HCT116 (cell line): ENCODE results near the gene PLCB3. TPM values are rescaled to one million over a fixed set of nuclear protein-coding genes. Genes with fewer than 3 reads are reported as not detected.

Experiments used
- ATAC-seq: fragments of 200-7000 bp; cut with Tn5 transposase; 2 replicates; pipeline ENCODE4 v1.9.1; 2020; ENCODE audit warnings: mild to moderate bottlenecking, moderate library complexity
- BruUV-seq: library from RNA; stranded (reverse); fragments of 400-500 nt; replicated peaks from 2 replicates; lab custom pipeline; 2021; lab: Mats Ljungman, UMichigan
- CTCF ChIA-PET: fragments of 300-600 bp; sonication (Branson Sonifier 250); formaldehyde crosslinking; loops from one replicate; lab custom pipeline; 2021; ENCODE audit warnings: antibody characterized with exemption; lab: Charles Lee
- POLR2A ChIA-PET: fragments of 300-600, 350-600 bp; sonication (Branson Sonifier 250); formaldehyde crosslinking; loops from one replicate; lab custom pipeline; 2021; ENCODE audit warnings: antibody characterized with exemption; lab: Charles Lee
- RAD21 ChIA-PET, 2 experiments: fragments of 300-600 bp; sonication (Branson Sonifier 250); formaldehyde crosslinking; loops; one replicate each; lab custom pipeline; 2023; ENCODE audit warnings: low total read pairs in 2 of 2; ENCODE audit not compliant: uncharacterized antibody in 2 of 2, unreplicated experiment in 2 of 2, low non-redundant PET in 1 of 2; lab: Charles Lee
- DNase-seq: peaks from one replicate; pipeline ENCODE4 v3.0.0-alpha.2; 2010; ENCODE audit warnings: low read depth, low spot score
- H2AFZ ChIP-seq: fragments of 200-600 bp; shearing (Covaris generic), sonication (generic); 2 replicates; pipeline ENCODE4 v1.6.1; 2017; ENCODE audit warnings: low read depth, mixed run types, mixed read lengths, antibody characterized with exemption, low read length; ENCODE audit not compliant: poor library complexity, severe bottlenecking
- H3K27ac ChIP-seq: 2 replicates; pipeline ENCODE4 v1.5.1; 2012; ENCODE audit warnings: low read depth, low read length
- H3K27me3 ChIP-seq: fragments of 200-600 bp; sonication (generic); 2 replicates; pipeline ENCODE4 v1.6.1; 2016; ENCODE audit warnings: mixed run types, low read length, mixed read lengths; ENCODE audit not compliant: insufficient read depth
- H3K36me3 ChIP-seq, 2 experiments: fragments of 200-500 bp in 1 of 2; fragments of 200-600 bp in 1 of 2; sonication (Bioruptor generic) in 1 of 2; sonication (generic) in 1 of 2; 2 replicates each; pipeline versions ENCODE4 v1.5.1 to v1.6.1; 2014 to 2016; ENCODE audit warnings: low read length in 2 of 2, inconsistent platforms in 1 of 2, mixed read lengths in 1 of 2, mixed run types in 1 of 2; ENCODE audit not compliant: insufficient read depth in 2 of 2, control insufficient read depth in 1 of 2
- H3K4me1 ChIP-seq, 2 experiments: fragments of 200-600 bp in 1 of 2; sonication (generic) in 1 of 2; 2 replicates each; pipeline versions ENCODE4 v1.5.1 to v1.6.1; 2012 to 2017; ENCODE audit warnings: low read length in 2 of 2, inconsistent platforms in 1 of 2, mild to moderate bottlenecking in 1 of 2, mixed read lengths in 1 of 2, mixed run types in 1 of 2, moderate library complexity in 1 of 2; ENCODE audit not compliant: insufficient read depth in 2 of 2, control insufficient read depth in 1 of 2
- H3K4me2 ChIP-seq: fragments of 200-600 bp; sonication (generic); 2 replicates; pipeline ENCODE4 v1.6.1; 2017; ENCODE audit warnings: mixed run types, low read length, mixed read lengths
- H3K4me3 ChIP-seq, 2 experiments: fragments of 200-600 bp in 1 of 2; sonication (generic) in 1 of 2; replicated peaks in 1 of 2; 2 replicates each; pipeline ENCODE4 v1.5.1; 2011 to 2016; ENCODE audit warnings: low read length in 2 of 2, control low read depth in 1 of 2, low read depth in 1 of 2, mild to moderate bottlenecking in 1 of 2, mixed read lengths in 1 of 2, mixed run types in 1 of 2
- H3K79me2 ChIP-seq: fragments of 200-600 bp; sonication (generic); 2 replicates; pipeline ENCODE4 v1.6.1; 2017; ENCODE audit warnings: mild to moderate bottlenecking, mixed run types, low read length, moderate library complexity, mixed read lengths; ENCODE audit not compliant: insufficient read depth
- H3K9ac ChIP-seq: fragments of 200-600 bp; sonication (generic); 2 replicates; pipeline ENCODE4 v1.6.1; 2016; ENCODE audit warnings: low read length, mixed read lengths
- H3K9me2 ChIP-seq: fragments of 200-600 bp; sonication (generic), shearing (Covaris generic); 2 replicates; pipeline ENCODE4 v1.6.1; 2017; ENCODE audit warnings: mixed run types, mild to moderate bottlenecking, moderate library complexity; ENCODE audit not compliant: insufficient read depth
- H3K9me3 ChIP-seq, 2 experiments: fragments of 200-500 bp in 1 of 2; fragments of 200-600 bp in 1 of 2; sonication (Bioruptor generic) in 1 of 2; sonication (generic) in 1 of 2; 2 replicates each; pipeline ENCODE4 v1.6.1; 2014 to 2017; ENCODE audit warnings: low read length in 2 of 2, mixed read lengths in 2 of 2, inconsistent platforms in 1 of 2, low read depth in 1 of 2, mild to moderate bottlenecking in 1 of 2, mixed run types in 1 of 2, moderate library complexity in 1 of 2; ENCODE audit not compliant: control insufficient read depth in 1 of 2, insufficient read depth in 1 of 2
- H4K20me1 ChIP-seq: fragments of 200-600 bp; sonication (generic), shearing (Covaris generic); 2 replicates; pipeline ENCODE4 v1.6.1; 2017; ENCODE audit warnings: mixed run types, mild to moderate bottlenecking, moderate library complexity; ENCODE audit not compliant: insufficient read depth
- intact Hi-C: fragments of 100-400 bp; cut with micrococcal nuclease; formaldehyde crosslinking; loops from 2 replicates; pipeline ENCODE4 v1.10.0; 2022
- total RNA-seq: library from RNA; stranded (reverse); gene quantifications from one replicate; pipeline ENCODE4 v1.2.1, GENCODE V29; 2021; ENCODE audit not compliant: unreplicated experiment
- TF ChIP-seq, protein P1 (sequence below): IDR thresholded peaks from 2 replicates; pipeline ENCODE4 v1.6.1; 2012; ENCODE audit warnings: low read depth
- TF ChIP-seq, protein P2 (sequence below), 3 experiments: fragments of 200-600 bp in 1 of 3; sonication (generic) in 1 of 3; IDR thresholded peaks in 2 of 3; conservative IDR thresholded peaks in 1 of 3; 2 replicates each; pipeline ENCODE4 v1.5.1; 2012 to 2017; ENCODE audit warnings: low read depth in 2 of 3, low read length in 2 of 3, antibody characterized with exemption in 1 of 3, borderline replicate concordance in 1 of 3, control low read depth in 1 of 3, mild to moderate bottlenecking in 1 of 3, mixed read lengths in 1 of 3, mixed run types in 1 of 3, moderate library complexity in 1 of 3; ENCODE audit not compliant: insufficient read depth in 1 of 3

The PLCB3 gene
- total RNA-seq, 1 experiment from 2014 or later, result 106 TPM

DNA sequence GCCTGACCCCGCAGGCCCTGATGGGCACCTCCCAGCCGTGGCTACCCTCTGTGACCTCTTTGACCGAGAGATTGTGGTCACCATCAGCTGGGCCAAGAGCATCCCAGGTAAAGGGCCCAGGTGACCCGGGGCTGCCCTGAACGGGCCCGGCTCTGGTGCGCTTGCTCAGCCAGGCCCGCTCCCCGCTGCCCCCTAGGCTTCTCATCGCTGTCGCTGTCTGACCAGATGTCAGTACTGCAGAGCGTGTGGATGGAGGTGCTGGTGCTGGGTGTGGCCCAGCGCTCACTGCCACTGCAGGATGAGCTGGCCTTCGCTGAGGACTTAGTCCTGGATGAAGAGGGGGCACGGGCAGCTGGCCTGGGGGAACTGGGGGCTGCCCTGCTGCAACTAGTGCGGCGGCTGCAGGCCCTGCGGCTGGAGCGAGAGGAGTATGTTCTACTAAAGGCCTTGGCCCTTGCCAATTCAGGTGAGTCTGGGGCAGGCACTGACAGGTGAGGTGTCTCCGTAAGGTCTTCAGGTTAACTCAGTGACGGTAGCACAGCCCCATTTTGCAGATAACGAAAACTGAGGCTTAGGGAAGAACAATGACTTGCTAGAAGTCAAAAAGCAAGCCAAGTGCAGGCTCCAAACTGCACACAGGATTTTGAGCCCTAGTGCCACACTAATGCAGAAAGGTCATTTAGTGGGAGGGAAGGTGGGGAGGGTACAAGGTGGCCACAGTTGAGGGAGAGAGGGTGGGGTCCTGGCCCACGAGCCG lies 63.7 kb downstream of the PLCB3 start:
- BruUV-seq, result no TSS peak
- CTCF ChIA-PET, result interaction anchor here (1.9 kb wide), 1 partner anchor 41 kb away, joined by 5 read pairs; no protein-coding TSS in a partner anchor

More for the DNA sequence above, 63.7 kb downstream of the PLCB3 start:
- Histone ChIP-seq H3K9me3 (no peaks in the 10 kb centered on the region), H3K27me3 (no peaks in the 10 kb centered on the region), H3K4me3 (no peak overlapping the region), H2AFZ (no peak overlapping the region), H3K9ac (no peak overlapping the region), H3K36me3 (peaks cover 0 to 23% of the 10 kb centered on the region in 2 experiments; a peak in 2 of 4 replicates), H3K4me2 (no peak overlapping the region), H3K79me2 (peaks cover 44% of the 10 kb centered on the region), H4K20me1 (no peaks in the 10 kb centered on the region), H3K27ac (peak overlapping the region; percentile 83; the same call in 1 of the 2 replicates), H3K9me2 (no peaks in the 10 kb centered on the region), H3K4me1 (peaks cover 13 to 38% of the 10 kb centered on the region in 2 experiments; a peak in 3 of 4 replicates)
- intact Hi-C loops, result no loop called here
- RAD21 ChIA-PET, result no interaction called here
- DNase-seq (no peak), ATAC-seq (no peak)
- TF ChIP-seq, protein P1, sequence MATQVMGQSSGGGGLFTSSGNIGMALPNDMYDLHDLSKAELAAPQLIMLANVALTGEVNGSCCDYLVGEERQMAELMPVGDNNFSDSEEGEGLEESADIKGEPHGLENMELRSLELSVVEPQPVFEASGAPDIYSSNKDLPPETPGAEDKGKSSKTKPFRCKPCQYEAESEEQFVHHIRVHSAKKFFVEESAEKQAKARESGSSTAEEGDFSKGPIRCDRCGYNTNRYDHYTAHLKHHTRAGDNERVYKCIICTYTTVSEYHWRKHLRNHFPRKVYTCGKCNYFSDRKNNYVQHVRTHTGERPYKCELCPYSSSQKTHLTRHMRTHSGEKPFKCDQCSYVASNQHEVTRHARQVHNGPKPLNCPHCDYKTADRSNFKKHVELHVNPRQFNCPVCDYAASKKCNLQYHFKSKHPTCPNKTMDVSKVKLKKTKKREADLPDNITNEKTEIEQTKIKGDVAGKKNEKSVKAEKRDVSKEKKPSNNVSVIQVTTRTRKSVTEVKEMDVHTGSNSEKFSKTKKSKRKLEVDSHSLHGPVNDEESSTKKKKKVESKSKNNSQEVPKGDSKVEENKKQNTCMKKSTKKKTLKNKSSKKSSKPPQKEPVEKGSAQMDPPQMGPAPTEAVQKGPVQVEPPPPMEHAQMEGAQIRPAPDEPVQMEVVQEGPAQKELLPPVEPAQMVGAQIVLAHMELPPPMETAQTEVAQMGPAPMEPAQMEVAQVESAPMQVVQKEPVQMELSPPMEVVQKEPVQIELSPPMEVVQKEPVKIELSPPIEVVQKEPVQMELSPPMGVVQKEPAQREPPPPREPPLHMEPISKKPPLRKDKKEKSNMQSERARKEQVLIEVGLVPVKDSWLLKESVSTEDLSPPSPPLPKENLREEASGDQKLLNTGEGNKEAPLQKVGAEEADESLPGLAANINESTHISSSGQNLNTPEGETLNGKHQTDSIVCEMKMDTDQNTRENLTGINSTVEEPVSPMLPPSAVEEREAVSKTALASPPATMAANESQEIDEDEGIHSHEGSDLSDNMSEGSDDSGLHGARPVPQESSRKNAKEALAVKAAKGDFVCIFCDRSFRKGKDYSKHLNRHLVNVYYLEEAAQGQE, result no peak
- TF ChIP-seq, protein P2, sequence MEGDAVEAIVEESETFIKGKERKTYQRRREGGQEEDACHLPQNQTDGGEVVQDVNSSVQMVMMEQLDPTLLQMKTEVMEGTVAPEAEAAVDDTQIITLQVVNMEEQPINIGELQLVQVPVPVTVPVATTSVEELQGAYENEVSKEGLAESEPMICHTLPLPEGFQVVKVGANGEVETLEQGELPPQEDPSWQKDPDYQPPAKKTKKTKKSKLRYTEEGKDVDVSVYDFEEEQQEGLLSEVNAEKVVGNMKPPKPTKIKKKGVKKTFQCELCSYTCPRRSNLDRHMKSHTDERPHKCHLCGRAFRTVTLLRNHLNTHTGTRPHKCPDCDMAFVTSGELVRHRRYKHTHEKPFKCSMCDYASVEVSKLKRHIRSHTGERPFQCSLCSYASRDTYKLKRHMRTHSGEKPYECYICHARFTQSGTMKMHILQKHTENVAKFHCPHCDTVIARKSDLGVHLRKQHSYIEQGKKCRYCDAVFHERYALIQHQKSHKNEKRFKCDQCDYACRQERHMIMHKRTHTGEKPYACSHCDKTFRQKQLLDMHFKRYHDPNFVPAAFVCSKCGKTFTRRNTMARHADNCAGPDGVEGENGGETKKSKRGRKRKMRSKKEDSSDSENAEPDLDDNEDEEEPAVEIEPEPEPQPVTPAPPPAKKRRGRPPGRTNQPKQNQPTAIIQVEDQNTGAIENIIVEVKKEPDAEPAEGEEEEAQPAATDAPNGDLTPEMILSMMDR (IDR thresholded peaks at IDR 0.05 in 2 of 3, conservative IDR thresholded peaks at IDR 0.05 in 1 of 3; ENCODE audit: borderline replicate concordance in 1 of 3, insufficient read depth in 1 of 3, low read depth in 2 of 3, low read length in 2 of 3), result peak in 1 of 3 experiments; percentile 26; a peak in 1 of 6 replicates
- POLR2A ChIA-PET, result interaction anchor here (1.0 to 2.0 kb wide), 2 partner anchors 10 to 17 kb away, joined by 5 to 6 read pairs; no protein-coding TSS in a partner anchor
